GM11168 (cell line): ENCODE data around the gene POLR2B.
"Not testable (repeated sequence)": the region's sequence is repeated elsewhere in the genome, so short reads cannot be mapped to it uniquely, and the experiment has no call there.

Source experiments
- in situ Hi-C: fragments of 300-500 bp; cut with MboI; formaldehyde crosslinking; loops from one replicate; pipeline ENCODE4 v1.12.0; 2022; ENCODE audit warnings: low sequenced_read_pairs; ENCODE audit not compliant: unreplicated experiment

The POLR2B gene

DNA sequence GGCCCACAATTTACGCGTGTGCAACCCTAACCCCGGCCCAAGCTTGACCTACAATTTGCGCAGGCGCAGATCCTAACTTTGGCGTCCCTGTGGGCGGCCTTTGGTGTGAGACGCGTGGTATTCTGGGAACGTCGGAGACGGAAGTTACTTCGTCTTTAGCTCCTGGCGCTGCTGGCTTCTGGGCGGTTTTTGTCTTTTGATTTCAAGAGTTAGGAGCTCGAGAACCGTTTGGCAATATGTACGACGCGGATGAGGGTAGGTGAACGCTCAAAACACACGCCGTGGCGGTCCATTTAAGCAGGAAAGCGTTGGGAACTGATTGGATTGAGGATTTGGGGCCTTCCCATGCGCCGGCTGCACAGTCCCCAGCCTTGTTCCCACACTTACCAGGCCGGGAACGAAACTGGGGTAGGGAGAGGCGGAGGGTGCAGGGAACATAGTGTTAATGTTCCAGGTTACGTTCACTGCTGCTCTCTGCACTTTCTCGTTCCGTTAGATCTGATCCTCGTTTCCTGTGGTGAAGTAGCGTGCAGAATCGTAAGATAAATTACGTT, at the start of gene POLR2B:
Gene POLR2B (plus strand): TSS at position 147 of the 554 bp plus-strand sequence. CDS start 90 bp downstream, at position 237.
- in situ Hi-C loops = no loop called here

DNA sequence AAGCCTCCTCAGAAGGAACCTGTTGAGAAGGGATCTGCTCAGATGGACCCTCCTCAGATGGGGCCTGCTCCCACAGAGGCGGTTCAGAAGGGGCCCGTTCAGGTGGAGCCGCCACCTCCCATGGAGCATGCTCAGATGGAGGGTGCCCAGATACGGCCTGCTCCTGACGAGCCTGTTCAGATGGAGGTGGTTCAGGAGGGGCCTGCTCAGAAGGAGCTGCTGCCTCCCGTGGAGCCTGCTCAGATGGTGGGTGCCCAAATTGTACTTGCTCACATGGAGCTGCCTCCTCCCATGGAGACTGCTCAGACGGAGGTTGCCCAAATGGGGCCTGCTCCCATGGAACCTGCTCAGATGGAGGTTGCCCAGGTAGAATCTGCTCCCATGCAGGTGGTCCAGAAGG, 48.1 kb upstream of the POLR2B start:
- in situ Hi-C loops = no loop called here

DNA sequence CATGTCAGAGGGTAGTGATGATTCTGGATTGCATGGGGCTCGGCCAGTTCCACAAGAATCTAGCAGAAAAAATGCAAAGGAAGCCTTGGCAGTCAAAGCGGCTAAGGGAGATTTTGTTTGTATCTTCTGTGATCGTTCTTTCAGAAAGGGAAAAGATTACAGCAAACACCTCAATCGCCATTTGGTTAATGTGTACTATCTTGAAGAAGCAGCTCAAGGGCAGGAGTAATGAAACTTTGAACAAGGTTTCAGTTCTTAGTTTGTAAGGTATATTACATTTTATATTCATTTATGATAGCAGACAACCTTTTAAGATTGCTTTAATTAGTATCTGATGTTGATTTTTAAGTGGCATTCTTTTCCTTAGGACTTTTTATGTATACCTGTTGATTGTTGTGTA, 46.8 kb upstream of the POLR2B start:
- in situ Hi-C loops = no loop called here

DNA sequence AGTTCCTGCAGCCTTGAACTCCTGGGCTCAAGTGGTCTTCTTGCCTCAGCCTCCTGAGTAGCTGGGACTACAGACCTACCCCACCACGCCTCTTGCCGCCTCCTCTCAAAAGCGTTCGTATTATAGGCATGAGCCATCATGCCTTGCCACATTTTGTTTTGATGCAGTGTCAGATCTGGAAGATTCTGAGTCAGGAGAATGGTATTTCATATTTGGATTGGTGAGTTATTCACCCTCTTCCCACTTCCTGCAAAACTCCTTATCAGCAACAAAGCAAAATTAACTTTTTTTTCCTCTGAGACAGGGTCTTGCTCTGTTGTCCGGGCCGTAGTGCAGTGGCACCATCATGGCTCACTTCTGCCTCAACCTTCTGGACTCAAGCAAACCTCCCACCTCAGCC, 41.4 kb upstream of the POLR2B start:
- in situ Hi-C loops = no loop called here

DNA sequence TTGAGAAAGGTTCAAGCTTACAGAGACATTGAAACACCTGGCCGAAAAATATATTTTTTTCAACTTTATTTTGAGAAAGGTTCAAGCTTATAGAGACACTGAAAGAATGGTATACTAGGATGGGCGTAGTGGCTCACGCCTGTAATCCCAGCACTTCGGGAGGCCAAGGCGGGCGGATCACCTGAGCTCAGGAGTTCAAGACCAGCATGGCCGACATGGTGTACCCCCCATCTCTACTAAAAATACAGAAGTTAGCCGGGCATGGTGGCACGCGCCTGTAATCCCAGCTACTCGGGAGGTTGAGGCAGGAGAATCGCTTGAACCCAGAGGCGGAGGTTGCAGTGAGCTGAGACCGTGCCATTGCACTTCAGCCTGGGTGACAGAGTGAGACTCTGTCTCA, 38.9 kb upstream of the POLR2B start:
- in situ Hi-C loops = not testable (repeated sequence)

DNA sequence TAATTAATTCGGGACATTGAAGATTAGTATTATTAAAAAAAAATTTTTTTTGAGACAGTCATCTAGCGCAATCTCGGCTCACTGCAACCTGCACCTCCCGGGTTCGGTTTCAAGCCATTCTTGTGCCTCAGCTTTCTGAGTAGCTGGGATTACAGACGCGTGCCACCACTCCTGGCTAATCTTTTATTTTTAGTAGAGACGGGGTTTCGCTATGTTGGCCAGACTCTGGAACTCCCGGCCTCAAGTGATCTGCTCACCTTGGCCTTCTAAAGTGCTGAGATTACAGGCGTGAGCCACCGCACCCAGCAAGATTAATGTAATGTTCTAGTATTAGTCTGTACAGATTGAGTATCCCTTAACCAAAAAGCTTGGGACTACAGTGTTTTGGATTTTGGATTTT, 38.3 kb upstream of the POLR2B start:
- in situ Hi-C loops = no loop called here

DNA sequence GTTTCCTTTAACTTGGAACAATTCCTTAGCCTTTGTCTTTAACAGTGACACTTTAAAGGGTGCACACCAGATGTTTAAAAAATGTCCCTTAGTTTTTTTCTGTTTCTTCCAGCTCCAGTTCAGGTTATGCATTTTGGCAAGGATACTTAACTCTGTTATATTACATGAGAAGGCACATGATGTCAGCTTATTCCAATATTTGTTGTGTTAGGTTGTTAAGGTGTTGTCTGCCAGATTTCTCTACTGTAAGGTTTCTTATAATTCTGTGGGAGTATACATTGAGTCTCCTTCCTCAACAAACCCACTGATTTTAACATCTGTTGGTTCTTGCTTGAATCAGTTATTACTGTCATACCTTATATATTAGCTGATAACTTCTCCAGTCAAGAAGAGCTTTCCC, 37.7 kb upstream of the POLR2B start:
- in situ Hi-C loops = no loop called here

DNA sequence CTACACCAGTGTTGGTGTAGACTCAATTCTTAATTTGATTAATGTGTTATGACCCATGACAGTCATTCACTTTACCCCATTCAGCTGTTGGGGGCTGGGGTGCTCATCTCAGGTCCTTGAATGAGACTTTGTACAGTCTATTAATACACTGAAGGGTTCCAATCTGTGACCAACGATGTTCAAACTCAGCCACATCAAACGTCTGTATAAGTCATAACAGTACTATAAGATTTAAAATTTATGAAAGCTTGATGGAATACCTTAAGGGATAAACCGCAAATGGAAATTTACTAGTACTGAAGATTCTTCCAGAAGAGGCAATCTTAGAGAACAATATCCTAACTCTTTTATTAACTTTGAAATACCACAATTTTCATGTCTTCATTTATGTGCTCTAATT, 37.3 kb upstream of the POLR2B start:
- in situ Hi-C loops = no loop called here

DNA sequence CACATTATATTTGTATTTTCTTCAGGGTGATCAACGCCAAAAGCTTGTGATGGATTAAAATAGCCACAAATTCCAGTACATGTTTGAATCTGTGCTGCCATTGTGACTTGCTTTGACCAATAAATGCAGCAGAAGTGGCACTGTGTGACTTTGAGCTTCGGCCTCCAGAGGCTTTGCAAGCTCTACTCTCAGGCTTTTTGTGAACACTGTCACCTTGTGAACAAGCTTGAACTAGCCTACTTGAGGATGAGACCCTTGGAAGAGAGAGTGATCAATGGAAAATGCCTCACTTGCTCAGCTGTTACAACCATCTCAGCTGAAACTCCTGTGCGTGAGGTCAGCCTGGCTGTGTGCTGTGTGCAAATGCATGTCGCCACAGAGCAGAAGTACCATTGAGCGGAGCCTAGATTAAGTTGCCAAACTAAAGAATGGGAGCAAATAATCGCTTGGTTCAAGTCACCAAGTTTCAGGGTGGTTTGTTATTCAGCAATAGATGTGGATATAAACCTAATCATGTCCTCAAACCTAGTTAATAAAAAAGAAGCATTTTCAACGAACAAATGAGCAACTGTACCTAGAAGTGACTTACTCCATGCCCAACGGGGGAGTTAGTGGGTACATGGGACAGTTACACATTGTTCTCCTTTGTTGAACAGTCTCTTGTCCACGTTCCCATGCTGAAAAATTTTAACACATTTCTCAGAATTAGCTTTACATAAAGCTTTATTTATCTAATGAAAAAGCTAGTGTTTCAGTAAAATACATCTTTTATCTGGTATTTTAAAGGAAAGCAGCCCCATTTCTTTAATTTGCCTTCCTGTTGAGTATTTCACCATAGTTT, 24.8 kb upstream of the POLR2B start:
- in situ Hi-C loops = no loop called here

DNA sequence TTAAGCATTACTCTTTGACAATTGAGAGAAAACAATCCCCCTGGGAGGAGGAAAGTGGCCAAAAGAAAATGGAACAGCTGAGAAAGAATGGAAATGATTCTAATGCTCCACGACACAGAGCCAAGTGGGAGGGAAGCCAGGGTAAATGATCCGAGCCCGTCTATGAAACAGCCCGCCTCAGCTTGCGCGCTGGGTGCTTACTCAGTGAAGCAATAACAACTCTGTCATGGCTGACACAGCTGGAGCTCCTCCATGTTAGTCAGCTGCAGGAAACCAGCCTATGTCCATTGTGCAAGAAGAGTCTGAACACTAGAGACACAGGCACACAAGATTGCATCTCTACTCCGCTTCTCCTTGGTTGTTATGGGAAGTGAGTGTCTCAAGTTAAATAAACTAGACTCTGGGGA, 20.6 kb upstream of the POLR2B start:
- in situ Hi-C loops = no loop called here

DNA sequence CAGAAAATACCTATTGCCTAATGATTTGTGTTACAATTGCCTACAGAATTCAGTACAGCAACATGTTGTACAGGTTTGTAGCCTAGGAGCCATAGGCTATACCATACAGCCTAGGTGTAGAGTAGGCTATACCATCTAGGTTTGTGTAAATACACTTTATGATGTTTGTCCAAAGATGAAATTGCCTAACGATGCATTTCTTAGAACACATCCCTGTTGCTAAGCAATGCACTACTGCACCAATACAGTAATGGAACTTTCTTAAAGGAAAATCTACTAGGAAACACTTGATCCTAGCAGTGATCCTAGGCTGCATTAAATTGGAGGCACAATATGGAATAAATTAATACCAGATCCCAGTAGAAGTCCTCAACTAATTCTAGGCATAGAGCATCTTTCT, 19.6 kb upstream of the POLR2B start:
- in situ Hi-C loops = no loop called here

DNA sequence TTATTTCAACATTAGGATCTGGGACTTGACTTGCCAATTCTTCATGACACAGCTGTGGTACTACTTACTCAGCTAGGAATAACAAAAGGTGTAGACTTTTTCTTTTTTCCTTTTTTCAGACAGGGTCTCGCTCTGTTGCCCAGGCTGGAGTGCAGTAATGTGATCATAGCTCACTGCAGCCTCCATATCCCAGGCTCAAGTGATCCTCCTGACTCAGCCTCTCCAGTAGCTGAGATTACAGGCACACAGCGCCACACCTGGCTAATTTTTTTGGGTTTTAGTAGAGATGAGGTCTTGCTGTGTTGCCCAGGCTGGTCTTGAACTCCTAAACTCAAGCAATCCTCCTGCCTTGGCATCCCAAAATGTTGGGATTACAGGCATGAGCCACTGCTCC, 17.6 kb upstream of the POLR2B start:
- in situ Hi-C loops = no loop called here

DNA sequence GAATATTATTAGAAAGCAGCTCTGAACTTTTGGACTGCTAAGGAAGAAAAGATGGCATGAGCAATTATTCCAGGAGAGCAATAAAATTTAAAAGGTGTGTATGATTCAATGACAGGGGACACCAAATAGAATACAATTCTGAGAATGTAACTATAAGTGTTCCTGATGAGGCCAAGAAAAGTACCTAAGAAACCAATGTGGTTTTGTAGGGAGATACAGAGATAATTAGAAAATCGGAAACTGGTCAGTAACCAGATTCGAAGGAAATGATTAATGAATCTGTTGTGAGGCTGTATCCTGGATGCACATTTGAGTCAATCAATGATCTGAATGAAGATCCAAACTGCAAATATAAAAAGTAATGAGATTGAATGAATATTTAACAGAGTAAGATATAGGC, 7.3 kb upstream of the POLR2B start:
- in situ Hi-C loops = no loop called here

DNA sequence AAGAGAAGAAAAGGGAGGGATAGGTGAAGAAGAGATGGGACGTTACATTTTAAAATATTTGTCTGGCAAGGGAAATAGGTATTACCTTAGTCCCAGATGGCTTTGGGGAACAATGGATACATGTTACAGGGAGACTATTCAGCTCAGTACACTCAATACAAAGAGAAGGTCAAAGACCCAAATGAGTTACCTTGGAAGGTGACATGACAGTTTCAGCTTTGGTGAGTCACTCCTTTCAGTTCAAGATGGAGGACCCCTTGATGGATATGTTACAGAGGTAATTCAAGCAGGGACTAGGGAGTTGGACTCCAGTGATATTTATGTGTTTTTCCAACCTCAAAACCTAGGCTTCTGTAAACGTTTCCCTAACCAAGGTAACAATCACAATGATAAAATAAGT, 6.3 kb upstream of the POLR2B start:
- in situ Hi-C loops = no loop called here

DNA sequence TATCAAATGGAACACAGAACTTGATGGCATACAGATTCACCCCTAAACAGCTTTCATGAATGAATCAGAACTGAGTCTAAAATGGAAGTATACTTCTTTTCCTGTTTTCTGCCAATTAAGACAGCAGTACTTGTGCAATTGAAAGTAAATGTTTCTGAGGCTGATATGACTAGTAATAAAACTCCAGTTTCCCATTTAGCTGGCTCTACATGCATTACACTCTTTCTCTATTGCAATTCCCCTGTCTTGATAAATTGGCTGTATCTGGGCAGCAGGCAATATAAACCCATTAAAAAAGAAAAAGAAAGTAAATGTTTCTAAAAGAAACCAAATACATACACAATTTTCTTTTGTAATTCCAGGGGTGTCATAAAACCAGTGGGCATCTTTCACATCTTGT, 5.9 kb upstream of the POLR2B start:
- in situ Hi-C loops = no loop called here

DNA sequence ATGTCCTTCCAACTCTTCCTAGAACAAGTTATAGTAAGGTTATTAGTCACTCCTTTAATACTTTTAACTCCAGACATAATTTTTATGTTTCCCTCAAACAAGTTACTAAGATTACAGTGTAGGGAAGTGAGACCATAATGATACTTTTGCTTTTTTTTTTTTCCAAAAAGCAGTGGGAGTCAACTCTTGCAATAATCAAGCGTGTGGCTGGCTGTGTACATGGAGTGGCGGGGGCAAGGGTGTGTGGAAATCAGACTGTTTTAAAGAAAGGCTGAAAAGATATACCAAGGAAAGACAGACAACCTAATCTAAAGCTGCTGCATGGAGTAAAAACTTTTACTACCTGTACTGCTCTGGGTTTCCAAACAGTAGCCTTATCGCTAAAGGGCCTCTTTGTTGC, 5.4 kb upstream of the POLR2B start:
- in situ Hi-C loops = no loop called here

DNA sequence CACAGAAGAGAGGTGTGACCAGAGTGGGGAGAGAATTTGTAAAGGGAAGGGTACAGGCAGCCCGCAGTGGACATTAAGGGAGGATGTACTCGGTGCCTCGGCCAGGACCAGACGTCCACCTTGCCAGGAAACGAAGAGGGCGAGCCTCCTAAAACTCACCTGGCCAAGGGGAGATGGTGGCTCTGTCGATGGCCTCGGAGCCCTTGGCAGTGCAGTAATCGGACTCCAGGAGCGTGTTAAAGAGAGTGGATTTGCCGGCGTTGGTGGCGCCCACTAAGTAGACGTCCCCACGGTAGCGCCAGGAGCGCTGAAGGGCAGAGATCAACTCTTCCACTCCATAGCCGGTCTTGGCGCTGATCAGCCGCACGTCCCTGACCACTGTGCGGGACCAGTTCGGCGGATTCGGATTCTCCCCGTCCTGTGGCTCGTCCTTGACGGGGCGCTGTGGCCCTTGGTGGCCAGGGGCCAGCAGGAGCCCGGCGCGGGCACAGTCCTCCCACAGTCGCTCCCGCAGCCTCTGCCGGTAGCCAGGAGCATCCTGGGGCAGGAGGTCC, 2.3 kb upstream of the POLR2B start:
- in situ Hi-C loops = no loop called here

DNA sequence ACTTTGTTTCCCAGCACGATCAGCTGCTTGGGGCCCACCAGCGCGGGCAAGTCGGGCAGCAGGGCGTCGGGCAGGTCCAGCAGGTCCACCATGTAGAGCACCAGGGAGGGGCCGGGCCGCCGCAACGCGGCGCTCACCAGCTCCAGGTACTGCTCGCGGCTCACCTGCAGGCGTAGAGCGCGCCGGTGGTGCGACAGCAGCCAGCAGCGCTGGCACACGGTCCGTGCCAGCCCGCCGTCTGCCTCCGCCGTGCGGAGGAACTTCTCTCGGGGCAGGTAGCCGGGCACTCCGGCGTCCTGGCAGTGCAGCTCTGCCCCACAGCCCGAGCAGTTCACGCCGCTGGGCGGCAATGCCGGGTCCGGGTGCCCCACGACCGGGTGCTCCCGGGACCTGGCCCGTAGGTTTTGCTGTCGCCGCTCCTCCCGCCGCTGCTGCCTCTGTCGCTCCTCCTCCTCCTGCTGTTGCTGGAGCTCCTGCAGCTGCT, 1.8 kb upstream of the POLR2B start:
- in situ Hi-C loops = no loop called here

DNA sequence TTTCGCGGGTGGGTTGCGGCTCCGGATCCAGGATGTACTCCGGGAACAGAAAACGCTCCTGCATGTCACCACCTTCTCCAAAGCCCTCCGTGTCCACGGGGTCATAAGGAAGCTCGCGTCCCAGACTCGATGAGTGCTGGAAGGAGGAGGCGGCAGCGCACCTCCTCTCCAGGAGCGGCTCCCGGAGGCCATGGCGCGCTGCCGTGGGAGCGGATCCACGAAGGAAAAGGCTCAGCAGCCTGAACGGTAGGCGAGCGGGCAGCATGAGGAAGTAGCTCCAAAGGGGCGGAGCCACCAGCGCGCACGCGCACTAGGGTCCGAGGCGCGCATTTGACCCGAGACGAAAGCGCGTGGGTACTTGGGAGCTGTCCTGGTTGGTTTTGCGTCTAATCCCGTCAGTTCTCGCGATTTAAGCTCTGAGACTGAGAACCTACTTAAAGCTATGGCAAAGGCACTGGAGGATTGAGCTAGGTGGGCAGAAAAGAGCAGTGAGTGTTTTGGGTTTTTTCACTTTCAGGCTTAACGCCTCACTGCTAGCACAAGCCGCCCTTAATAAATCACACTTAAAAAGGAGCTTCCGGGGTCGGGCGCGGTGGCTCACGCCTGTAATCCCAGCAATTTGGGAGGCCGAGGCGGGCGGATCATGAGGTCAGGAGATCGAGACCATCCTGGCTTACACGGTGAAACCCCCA, 1.2 kb upstream of the POLR2B start, which contains the start of gene NOA1:
Gene NOA1 (minus strand): TSS at position 286 of the 692 bp plus-strand sequence. CDS start 21 bp downstream, at position 265.
- in situ Hi-C loops = no loop called here

DNA sequence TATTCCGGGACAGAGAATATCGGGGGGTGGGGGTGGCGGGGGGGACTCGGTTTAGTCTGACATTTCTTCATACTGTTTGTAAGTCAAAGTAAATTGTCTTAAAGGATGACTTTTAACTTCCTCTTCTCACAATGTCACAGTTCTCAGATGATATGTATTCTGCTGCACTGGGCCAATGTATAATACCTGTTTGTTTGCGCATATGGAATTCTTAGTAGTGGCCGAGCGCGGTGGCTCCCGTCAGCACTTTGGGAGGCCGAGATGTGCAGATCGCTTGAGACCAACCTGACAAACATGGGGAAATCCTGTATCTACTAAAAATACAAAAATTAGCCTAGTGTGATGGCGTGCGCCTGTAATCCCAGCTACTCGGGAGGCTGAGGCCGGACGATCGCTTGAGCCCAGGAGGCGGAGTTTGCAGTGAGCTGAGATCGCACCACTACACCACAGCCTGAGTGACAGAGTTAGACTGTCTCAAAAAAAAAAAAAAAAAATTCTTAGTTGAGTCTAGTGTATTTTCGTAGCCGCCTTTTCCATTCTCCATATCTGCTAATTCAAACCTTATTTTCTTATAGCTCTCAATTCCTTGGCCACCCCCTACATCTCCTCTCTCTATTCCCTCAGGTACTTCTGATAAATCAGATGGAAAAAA, 851 bp downstream of the POLR2B start:
- in situ Hi-C loops = no loop called here
